ENCODE measurements around the gene ASPG. TPM values are rescaled to one million over a fixed set of nuclear protein-coding genes. Genes with fewer than 3 reads are reported as not detected.

Gene ASPG
- total RNA-seq, 1 donor from 2014 or later: not detected

- DNase-seq (ENCODE audit: extremely low read depth, low read depth, low spot score): no peak
These were observed 29.7 kb downstream of the ASPG start for GRCh38 chr14:104115131-104115600.

GRCh38 chr14:104115691-104116287 is 30.3 kb downstream of the ASPG start:
- no peak for DNase-seq (ENCODE audit: extremely low read depth, low read depth, low spot score)

GRCh38 chr14:104116288-104116755 is 30.8 kb downstream of the ASPG start:
- DNase-seq (ENCODE audit: extremely low read depth, low read depth, low spot score): no peak

- no peak for DNase-seq (ENCODE audit: extremely low read depth, low read depth, low spot score)
These were observed 31.3 kb downstream of the ASPG start for GRCh38 chr14:104116756-104117340.

GRCh38 chr14:104117341-104118005 is 32.0 kb downstream of the ASPG start:
- no peak for DNase-seq (ENCODE audit: extremely low read depth, low read depth, low spot score)

- DNase-seq (ENCODE audit: extremely low read depth, low read depth, low spot score): no peak
These were observed 32.7 kb downstream of the ASPG start for GRCh38 chr14:104118006-104118844.

GRCh38 chr14:104119119-104119487 is 33.6 kb downstream of the ASPG start:
- DNase-seq (ENCODE audit: extremely low read depth, low read depth, low spot score): no peak

GRCh38 chr14:104119488-104120251 is 34.2 kb downstream of the ASPG start:
- no peak for DNase-seq (ENCODE audit: extremely low read depth, low read depth, low spot score)

- no peak for DNase-seq (ENCODE audit: extremely low read depth, low read depth, low spot score)
These were observed 34.8 kb downstream of the ASPG start for GRCh38 chr14:104120281-104120741.

- DNase-seq (ENCODE audit: extremely low read depth, low read depth, low spot score): no peak
These were observed 35.6 kb downstream of the ASPG start for GRCh38 chr14:104121142-104121541.

GRCh38 chr14:104123879-104124278 is 38.4 kb downstream of the ASPG start:
- no peak for DNase-seq (ENCODE audit: extremely low read depth, low read depth, low spot score)

GRCh38 chr14:104125011-104125410 is 39.5 kb downstream of the ASPG start:
- DNase-seq (ENCODE audit: extremely low read depth, low read depth, low spot score): no peak

GRCh38 chr14:104126753-104127152 is 41.3 kb downstream of the ASPG start:
- DNase-seq (ENCODE audit: extremely low read depth, low read depth, low spot score): no peak

GRCh38 chr14:104128981-104129380 is 43.5 kb downstream of the ASPG start:
- no peak for DNase-seq (ENCODE audit: extremely low read depth, low read depth, low spot score)

GRCh38 chr14:104129556-104129955 is 44.1 kb downstream of the ASPG start:
- DNase-seq (ENCODE audit: extremely low read depth, low read depth, low spot score): no peak

GRCh38 chr14:104130974-104131651 is 45.6 kb downstream of the ASPG start:
- DNase-seq (ENCODE audit: extremely low read depth, low read depth, low spot score): no peak

GRCh38 chr14:104131968-104132732 is 46.6 kb downstream of the ASPG start:
- DNase-seq (ENCODE audit: extremely low read depth, low read depth, low spot score): no peak

- DNase-seq (ENCODE audit: extremely low read depth, low read depth, low spot score): no peak
These were observed 47.5 kb downstream of the ASPG start for GRCh38 chr14:104132981-104133380.

GRCh38 chr14:104133496-104133895 is 48.0 kb downstream of the ASPG start:
- no peak for DNase-seq (ENCODE audit: extremely low read depth, low read depth, low spot score)
